PC-3 (cell line): ENCODE data around the gene LHX4.

Experiments used
- CTCF ChIP-seq: fragments of 300-600 bp; sonication (generic); conservative IDR thresholded peaks from 2 replicates; pipeline ENCODE4 v1.5.1; 2017; ENCODE audit warnings: antibody characterized with exemption, low read depth, mild to moderate bottlenecking, low read length
- EZH2 ChIP-seq: fragments of 300-600 bp; sonication (generic); IDR thresholded peaks from one replicate; pipeline ENCODE4 v1.6.1; 2017; ENCODE audit warnings: antibody characterized with exemption, mild to moderate bottlenecking, low read length; ENCODE audit not compliant: unreplicated experiment
- EZH2phosphoT487 ChIP-seq: fragments of 300-600 bp; sonication (generic); IDR thresholded peaks from 2 replicates; pipeline ENCODE4 v1.6.1; 2018; ENCODE audit warnings: mild to moderate bottlenecking, antibody characterized with exemption, low read length, borderline replicate concordance

- TF ChIP-seq EZH2 (no peak), CTCF (no peak), EZH2phosphoT487 (no peak)
These were observed 52.5 kb downstream of the LHX4 start for GRCh38 chr1:180282401-180283044.
